ENCODE data around the gene ASTL. TPM values are rescaled to one million over a fixed set of nuclear protein-coding genes. Genes with fewer than 3 reads are reported as not detected.

ASTL gene
- total RNA-seq, 1 experiment from 2014 or later: 0.18 TPM

GRCh38 chr2:96135621-96136020 lies 2.7 kb downstream of the ASTL start:
- Histone ChIP-seq H3K27ac (ENCODE audit: low read length) (no peak overlapping the region), H3K9me3 (ENCODE audit: control insufficient read depth, insufficient read depth, low read depth, low read length) (no peaks in the 10 kb centered on the region), H3K36me3 (ENCODE audit: control insufficient read depth, insufficient read depth, low read length) (no peaks in the 10 kb centered on the region), H3K4me1 (ENCODE audit: control insufficient read depth, insufficient read depth, low read length) (no peaks in the 10 kb centered on the region), H3K4me3 (ENCODE audit: low read depth in 2 of 2, low read length in 2 of 2) (no peak overlapping the region), H3K27me3 (ENCODE audit: control insufficient read depth, insufficient read depth, low read length) (no peaks in the 10 kb centered on the region)
- in situ Hi-C loops (cut with HindIII; ENCODE audit: low pct_unique_long_range_greater_than_20kb, low sequenced_read_pairs): no loop called here
- intact Hi-C loops (cut with micrococcal nuclease; ENCODE audit: unreplicated experiment): no loop called here
- no TSS peak for BruUV-seq (replicated peaks)
- CTCF ChIA-PET: no interaction called here
- no peak for DNase-seq (ENCODE audit: low read depth, low spot score)
- ATAC-seq: no peak
- POLR2A ChIA-PET: no interaction called here
- no peak for TF ChIP-seq CTCF (IDR thresholded peaks at IDR 0.05)
- no peak for TF ChIP-seq SIN3A (IDR thresholded peaks at IDR 0.05; ENCODE audit: borderline replicate concordance, insufficient read depth, low read depth, low read length)
- no peak for TF ChIP-seq REST (IDR thresholded peaks at IDR 0.05; ENCODE audit: insufficient read depth in 1 of 2, low read depth in 2 of 2, low read length in 1 of 2)
- TF ChIP-seq TCF7L2 (IDR thresholded peaks at IDR 0.05; ENCODE audit: low read depth, low read length): no peak
- no peak for TF ChIP-seq POLR2AphosphoS5 (IDR thresholded peaks at IDR 0.05; ENCODE audit: low read depth, low read length)

GRCh38 chr2:96135171-96135570 lies 3.1 kb downstream of the ASTL start:
- intact Hi-C loops (cut with micrococcal nuclease; ENCODE audit: unreplicated experiment) (no loop called here), in situ Hi-C loops (cut with HindIII; ENCODE audit: low pct_unique_long_range_greater_than_20kb, low sequenced_read_pairs) (no loop called here)
- H3K9me3 ChIP-seq (ENCODE audit: control insufficient read depth, insufficient read depth, low read depth, low read length): no peaks in the 10 kb centered on the region
- no TSS peak for BruUV-seq (replicated peaks)
- no peak for ATAC-seq
- no peak for TF ChIP-seq POLR2AphosphoS5 (IDR thresholded peaks at IDR 0.05; ENCODE audit: low read depth, low read length)
- TF ChIP-seq CTCF (IDR thresholded peaks at IDR 0.05): no peak
- TF ChIP-seq TCF7L2 (IDR thresholded peaks at IDR 0.05; ENCODE audit: low read depth, low read length): no peak
- TF ChIP-seq REST (IDR thresholded peaks at IDR 0.05; ENCODE audit: insufficient read depth in 1 of 2, low read depth in 2 of 2, low read length in 1 of 2): no peak
- no peak for TF ChIP-seq SIN3A (IDR thresholded peaks at IDR 0.05; ENCODE audit: borderline replicate concordance, insufficient read depth, low read depth, low read length)
- H3K4me3 ChIP-seq (ENCODE audit: low read depth in 2 of 2, low read length in 2 of 2): no peak overlapping the region
- no peak for DNase-seq (ENCODE audit: low read depth, low spot score)
- no peak overlapping the region for H3K27ac ChIP-seq (ENCODE audit: low read length)
- no peaks in the 10 kb centered on the region for H3K27me3 ChIP-seq (ENCODE audit: control insufficient read depth, insufficient read depth, low read length)
- POLR2A ChIA-PET: no interaction called here
- CTCF ChIA-PET: no interaction called here
- H3K4me1 ChIP-seq (ENCODE audit: control insufficient read depth, insufficient read depth, low read length): no peaks in the 10 kb centered on the region
- no peaks in the 10 kb centered on the region for H3K36me3 ChIP-seq (ENCODE audit: control insufficient read depth, insufficient read depth, low read length)

Measured in Panc1 (cell line).